ENCODE measurements around the gene SURF4.
A peak's percentile ranks its signal among the peaks of the same experiment; 100 is the strongest.

The SURF4 gene

GRCh38 chr9:133351526-133351907 is 24.3 kb downstream of the SURF4 start:
- TF ChIP-seq CTCF (IDR thresholded peaks at IDR 0.05; ENCODE audit: low read length, missing control alignments) = no peak
- no peak for DNase-seq (ENCODE audit: low read depth)
- H3K4me3 ChIP-seq (replicated peaks; ENCODE audit: low read depth, low read length) = no peak overlapping the region

GRCh38 chr9:133349965-133350616 is 25.8 kb downstream of the SURF4 start:
- TF ChIP-seq CTCF (IDR thresholded peaks at IDR 0.05; ENCODE audit: low read length, missing control alignments) = no peak
- H3K4me3 ChIP-seq (replicated peaks; ENCODE audit: low read depth, low read length) = peak overlapping the region; percentile 100
- DNase-seq (ENCODE audit: low read depth) = no peak

- no peak for TF ChIP-seq CTCF (IDR thresholded peaks at IDR 0.05; ENCODE audit: low read length, missing control alignments)
- no peak for DNase-seq (ENCODE audit: low read depth)
- H3K4me3 ChIP-seq (replicated peaks; ENCODE audit: low read depth, low read length) = peak overlapping the region; percentile 100
Measured at GRCh38 chr9:133348718-133349573, 26.9 kb downstream of the SURF4 start.

GRCh38 chr9:133347985-133348717 is 27.7 kb downstream of the SURF4 start, which contains the start of the genes MED22 and RPL7A:
TSS of gene MED22 (minus strand) at chr9:133348131. CDS start at chr9:133346662, 1,469 bp downstream.
TSS of gene RPL7A (plus strand) at chr9:133348218. CDS start at chr9:133348244, 26 bp downstream.
- peak within 1 kb of the TSS; percentile 100 for H3K4me3 ChIP-seq (replicated peaks; ENCODE audit: low read depth, low read length)
- DNase-seq (ENCODE audit: low read depth) = peak; percentile 98
- TF ChIP-seq CTCF (IDR thresholded peaks at IDR 0.05; ENCODE audit: low read length, missing control alignments) = no peak

- DNase-seq (ENCODE audit: low read depth) = peak; percentile 39
- TF ChIP-seq CTCF (IDR thresholded peaks at IDR 0.05; ENCODE audit: low read length, missing control alignments) = no peak
- H3K4me3 ChIP-seq (replicated peaks; ENCODE audit: low read depth, low read length) = peak overlapping the region; percentile 100
Measured at GRCh38 chr9:133347515-133347984, 28.3 kb downstream of the SURF4 start.

- peak overlapping the region; percentile 100 for H3K4me3 ChIP-seq (replicated peaks; ENCODE audit: low read depth, low read length)
- DNase-seq (ENCODE audit: low read depth) = no peak
- TF ChIP-seq CTCF (IDR thresholded peaks at IDR 0.05; ENCODE audit: low read length, missing control alignments) = no peak
Measured at GRCh38 chr9:133346021-133346785, 29.7 kb downstream of the SURF4 start.

Data from fibroblast of pulmonary artery (primary cell).